GM19043 (cell line): ENCODE data around the gene APBA3.

ENCODE experiments used
- ATAC-seq: cut with Tn5 transposase; IDR thresholded peaks from one replicate; pipeline ENCODE4 v1.9.1; 2021; ENCODE audit warnings: low read depth; ENCODE audit not compliant: unreplicated experiment

The APBA3 gene

GRCh38 chr19:3788996-3789778, 27.7 kb upstream of the APBA3 start:
- no peak for ATAC-seq

- no peak for ATAC-seq
Observed at GRCh38 chr19:3785938-3786824, 24.7 kb upstream of the APBA3 start, which contains the start of gene MATK. Gene MATK (minus strand): TSS chr19:3786381. CDS start chr19:3785135, 1,246 bp downstream.

GRCh38 chr19:3785451-3785937, 24.0 kb upstream of the APBA3 start:
- ATAC-seq: no peak

- no peak for ATAC-seq
Observed at GRCh38 chr19:3784607-3785450, 23.3 kb upstream of the APBA3 start.

GRCh38 chr19:3783660-3784584, 22.4 kb upstream of the APBA3 start:
- no peak for ATAC-seq

GRCh38 chr19:3782903-3783302, 21.4 kb upstream of the APBA3 start:
- ATAC-seq: no peak

DNA sequence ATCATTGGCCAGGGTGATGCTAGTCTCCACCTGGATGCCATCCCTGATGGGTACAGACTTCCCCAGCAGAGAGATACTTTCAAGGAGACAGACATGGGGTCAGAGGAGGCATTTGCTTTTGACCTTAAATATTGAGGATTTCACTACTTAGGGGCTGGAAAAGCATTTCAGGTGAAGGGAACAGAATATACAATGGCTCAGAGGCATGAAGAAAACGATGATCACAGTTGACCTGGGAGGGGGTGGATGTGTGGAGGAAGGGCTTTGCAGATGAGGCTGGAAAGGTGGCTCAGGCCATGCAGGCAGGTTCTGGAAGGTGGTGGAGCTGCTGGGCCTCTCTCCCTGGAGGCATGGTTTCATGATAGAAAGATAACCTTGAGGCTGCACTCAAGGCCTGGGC, 20.8 kb upstream of the APBA3 start:
- no peak for ATAC-seq

DNA sequence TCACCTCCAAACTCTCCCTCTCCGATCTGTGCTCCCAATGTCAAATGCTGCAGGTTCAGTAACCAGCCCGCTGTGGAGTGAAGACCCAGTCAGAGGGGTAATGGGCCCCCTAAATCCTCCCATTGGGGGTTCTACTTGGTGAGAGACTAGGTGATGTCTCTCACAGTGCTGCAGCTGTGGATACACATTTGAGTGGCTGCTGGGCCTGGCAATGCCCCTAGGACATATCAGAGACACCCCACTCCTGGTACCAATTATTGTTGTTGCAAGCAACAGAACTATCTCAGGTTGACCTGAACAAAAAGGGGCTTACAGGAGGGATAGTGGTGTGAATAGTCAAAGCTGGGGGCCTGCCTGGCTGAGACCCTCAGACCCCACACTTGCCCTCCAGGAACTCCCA, 20.1 kb upstream of the APBA3 start:
- ATAC-seq: no peak

- no peak for ATAC-seq
Observed at GRCh38 chr19:3780786-3781304, 19.4 kb upstream of the APBA3 start.

DNA sequence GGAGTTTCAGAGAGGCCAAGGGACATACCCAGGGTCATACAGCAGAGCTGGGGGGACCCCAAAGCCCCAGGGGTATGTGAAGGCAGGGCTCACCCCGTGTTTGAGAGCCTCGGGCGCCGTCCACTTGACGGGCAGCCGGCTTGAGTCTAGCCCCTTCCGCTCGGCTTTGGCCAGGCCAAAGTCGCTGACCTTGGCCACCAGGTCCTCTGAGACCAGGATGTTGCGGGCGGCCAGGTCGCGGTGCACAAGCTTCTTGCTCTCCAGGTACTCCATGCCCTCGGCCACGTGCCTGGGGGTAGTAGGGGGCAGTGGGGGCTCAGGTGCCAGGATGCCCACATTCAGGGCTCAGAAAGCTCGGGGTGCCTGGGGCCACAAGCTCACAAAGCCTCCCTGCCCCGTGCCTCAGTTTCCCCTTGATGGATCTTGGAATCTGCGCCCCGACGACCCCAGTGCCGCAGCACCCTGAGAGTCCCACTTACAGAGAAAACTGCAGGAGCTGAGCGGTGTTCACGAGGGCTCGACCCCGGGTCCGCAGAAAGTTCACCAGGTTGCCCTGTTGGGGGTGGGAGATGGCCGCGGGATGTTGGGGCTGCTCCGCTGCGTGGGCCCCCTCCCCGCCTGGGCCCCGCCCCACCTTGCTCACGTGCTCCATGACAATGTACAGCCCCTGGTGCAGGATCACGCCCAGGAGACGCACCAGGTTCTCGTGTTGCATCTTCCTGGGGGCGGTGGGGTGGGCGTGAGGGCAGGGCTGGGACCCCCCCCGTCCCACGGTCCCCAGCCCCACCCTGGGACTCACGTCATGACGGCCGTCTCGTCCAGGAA, 17.6 kb upstream of the APBA3 start:
- no peak for ATAC-seq

DNA sequence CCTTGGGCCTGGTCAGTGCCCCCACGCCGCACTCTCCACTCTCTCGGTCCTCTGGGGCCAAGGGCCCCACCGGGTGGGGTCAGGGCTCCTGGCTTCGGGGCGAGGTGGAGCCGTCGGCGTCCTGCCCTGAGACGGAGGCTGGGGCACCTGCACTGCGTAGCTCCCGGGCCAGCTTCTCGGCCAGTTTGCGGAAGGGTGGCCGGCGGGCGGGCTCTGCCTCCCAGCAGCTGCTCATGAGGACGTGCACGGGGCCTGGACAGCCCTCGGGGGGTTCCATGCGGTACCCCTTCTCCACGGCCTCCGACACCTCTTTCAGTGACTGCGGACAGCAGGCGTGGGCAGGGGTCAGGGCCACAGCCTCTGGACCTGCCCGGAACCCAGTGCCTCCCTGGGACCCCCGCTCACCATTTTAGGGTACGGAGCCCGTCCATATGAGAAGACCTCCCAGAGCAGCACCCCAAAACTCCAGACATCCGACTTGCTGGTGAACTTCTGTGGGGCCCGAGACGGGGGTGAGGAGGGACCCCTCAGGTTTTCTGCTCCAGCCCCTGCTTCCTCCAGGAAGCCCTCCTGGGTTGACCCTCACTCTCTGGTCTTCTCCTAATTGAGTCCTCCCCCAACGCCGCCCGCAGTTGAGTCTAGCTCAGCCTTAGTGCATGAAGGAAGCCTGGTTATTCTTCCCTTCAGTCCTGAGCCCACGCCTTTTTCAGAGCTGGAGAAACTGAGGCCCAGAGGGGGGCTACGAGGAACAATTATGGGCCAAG, 16.8 kb upstream of the APBA3 start:
- ATAC-seq: no peak

DNA sequence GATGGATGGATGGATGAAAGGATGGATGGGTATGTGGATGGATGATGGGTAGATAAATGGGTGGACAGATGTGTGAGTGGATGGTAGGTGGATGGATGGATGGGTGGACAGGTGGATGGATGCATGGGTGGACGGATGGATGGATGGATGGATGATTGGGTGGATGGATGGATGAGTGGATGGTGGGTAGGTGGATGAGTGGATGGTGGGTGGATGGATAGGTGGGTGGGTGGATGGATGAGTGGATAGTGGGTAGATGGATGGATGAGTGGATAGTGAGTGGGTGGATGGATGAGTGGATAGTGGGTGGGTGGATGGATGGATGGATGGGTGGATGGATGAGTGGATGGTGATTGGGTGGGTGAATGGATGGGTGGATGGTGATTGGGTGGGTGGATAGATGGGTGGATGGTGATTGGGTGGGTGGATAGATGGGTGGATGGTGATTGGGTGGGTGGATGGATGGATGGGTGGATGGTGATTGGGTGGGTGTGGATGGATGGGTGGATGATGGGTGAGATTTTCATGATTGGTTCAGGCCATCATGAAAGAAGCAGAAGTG, 15.1 kb upstream of the APBA3 start:
- ATAC-seq: no peak

DNA sequence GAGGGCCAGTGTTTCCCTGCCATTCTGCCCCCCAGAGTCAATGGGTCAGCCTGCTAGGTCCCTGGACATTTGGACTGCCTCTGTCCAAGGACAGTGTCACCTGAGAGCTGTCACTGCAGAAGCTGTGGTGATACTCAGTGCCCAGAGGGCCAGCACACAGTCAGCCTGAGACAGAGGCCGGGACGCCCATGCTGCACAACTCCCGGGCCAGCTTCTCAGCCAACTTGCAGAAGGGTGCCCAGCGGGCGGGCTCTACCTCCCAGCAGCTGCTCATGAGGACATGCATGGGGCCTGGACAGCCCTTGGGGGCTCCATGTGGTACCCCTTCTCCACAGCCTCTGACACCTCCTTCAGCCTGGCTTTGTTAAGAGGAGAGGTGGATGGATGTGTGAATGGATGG, 14.3 kb upstream of the APBA3 start:
- no peak for ATAC-seq

- ATAC-seq: no peak
Observed at GRCh38 chr19:3775374-3775711, 13.9 kb upstream of the APBA3 start.

DNA sequence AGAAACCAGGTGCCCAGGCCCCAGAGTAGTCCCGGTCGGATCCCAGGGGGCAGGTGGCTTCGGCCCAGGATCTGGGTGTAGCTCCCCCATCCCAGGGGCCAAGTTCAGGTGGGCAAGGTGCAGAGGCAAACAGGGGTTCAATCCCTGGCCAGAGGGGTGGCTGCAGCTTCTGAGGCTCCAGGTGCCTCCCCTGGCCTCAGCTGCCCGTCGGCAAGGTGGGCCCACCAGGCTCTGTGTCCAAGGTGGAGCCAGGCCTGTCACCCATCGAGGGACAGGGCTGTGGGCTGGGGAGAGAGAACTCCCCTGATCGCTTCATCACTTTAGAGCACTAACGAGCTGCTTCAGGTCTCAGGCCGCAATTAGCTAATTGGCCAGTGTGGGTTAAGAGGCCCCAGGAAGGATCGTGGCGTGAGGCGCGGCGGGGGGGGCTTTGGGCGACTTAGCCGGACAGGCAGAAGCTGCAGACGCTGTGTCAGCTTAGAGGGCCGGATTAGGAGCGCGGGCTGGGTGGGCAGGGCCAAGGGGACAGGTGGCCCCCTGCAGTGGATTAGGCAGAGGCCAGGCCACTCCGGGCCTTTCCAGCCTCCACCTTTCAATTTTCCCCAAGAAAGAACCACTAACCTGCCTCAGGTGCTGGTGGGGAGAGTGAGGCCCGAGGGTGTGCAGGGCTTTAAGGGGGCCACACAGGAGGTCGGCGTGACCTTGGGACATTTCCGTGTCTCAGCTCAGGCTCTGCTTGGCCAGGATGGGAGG, 13.3 kb upstream of the APBA3 start:
- no peak for ATAC-seq

GRCh38 chr19:3773814-3774515, 12.5 kb upstream of the APBA3 start:
- ATAC-seq: no peak
